ENCODE data around the gene MEF2C.

DNA sequence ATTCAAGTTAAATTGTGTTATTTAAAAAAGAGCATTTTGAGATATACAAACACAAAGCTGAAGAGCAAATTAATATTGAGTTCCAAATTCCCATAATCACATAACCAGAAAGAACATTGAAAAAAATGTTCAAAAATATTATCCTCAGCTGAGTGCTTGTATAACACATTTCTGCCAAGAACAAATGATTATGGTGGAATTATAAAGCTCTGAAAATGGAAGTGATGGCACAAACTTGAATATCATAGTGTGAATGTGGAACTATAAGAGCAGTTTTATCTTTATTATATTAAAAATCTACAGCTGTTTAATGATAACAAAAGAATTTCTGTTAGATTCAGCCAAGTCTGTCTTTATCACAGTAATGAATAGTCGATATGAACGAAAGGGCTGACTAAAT lies 117.8 kb downstream of the MEF2C start:
- TF ChIP-seq POLR2A (IDR thresholded peaks at IDR 0.05) (no peak), POLR2AphosphoS5 (IDR thresholded peaks at IDR 0.05) (no peak)
- TF ChIP-seq, protein P1, sequence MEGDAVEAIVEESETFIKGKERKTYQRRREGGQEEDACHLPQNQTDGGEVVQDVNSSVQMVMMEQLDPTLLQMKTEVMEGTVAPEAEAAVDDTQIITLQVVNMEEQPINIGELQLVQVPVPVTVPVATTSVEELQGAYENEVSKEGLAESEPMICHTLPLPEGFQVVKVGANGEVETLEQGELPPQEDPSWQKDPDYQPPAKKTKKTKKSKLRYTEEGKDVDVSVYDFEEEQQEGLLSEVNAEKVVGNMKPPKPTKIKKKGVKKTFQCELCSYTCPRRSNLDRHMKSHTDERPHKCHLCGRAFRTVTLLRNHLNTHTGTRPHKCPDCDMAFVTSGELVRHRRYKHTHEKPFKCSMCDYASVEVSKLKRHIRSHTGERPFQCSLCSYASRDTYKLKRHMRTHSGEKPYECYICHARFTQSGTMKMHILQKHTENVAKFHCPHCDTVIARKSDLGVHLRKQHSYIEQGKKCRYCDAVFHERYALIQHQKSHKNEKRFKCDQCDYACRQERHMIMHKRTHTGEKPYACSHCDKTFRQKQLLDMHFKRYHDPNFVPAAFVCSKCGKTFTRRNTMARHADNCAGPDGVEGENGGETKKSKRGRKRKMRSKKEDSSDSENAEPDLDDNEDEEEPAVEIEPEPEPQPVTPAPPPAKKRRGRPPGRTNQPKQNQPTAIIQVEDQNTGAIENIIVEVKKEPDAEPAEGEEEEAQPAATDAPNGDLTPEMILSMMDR (IDR thresholded peaks at IDR 0.05), result no peak

All from stomach (tissue), 4 donors.